Measurements from ENCODE around the gene KRTAP10-11.
"Not testable (repeated sequence)": the region's sequence is repeated elsewhere in the genome, so short reads cannot be mapped to it uniquely, and the experiment has no call there.

KRTAP10-11 gene

GRCh38 chr21:44666401-44667320 lies 20.4 kb downstream of the KRTAP10-11 start, which contains the start of gene KRTAP12-2:
Gene KRTAP12-2 (minus strand): TSS chr21:44666927. CDS start chr21:44666886, 41 bp downstream.
- no peak for DNase-seq

GRCh38 chr21:44667612-44668011 lies 21.4 kb downstream of the KRTAP10-11 start:
- DNase-seq: no peak

- DNase-seq: no peak
Observed at GRCh38 chr21:44670642-44671432, 24.6 kb downstream of the KRTAP10-11 start.

GRCh38 chr21:44671911-44672310 lies 25.7 kb downstream of the KRTAP10-11 start:
- DNase-seq: no peak

- DNase-seq: no peak
Observed at GRCh38 chr21:44677881-44678280, 31.7 kb downstream of the KRTAP10-11 start.

GRCh38 chr21:44681152-44681551 lies 34.9 kb downstream of the KRTAP10-11 start:
- DNase-seq: no peak

- no peak for DNase-seq
Observed at GRCh38 chr21:44681861-44682579, 35.8 kb downstream of the KRTAP10-11 start, which contains the start of gene KRTAP12-1. Gene KRTAP12-1 (minus strand): TSS chr21:44682163. CDS start chr21:44682123, 40 bp downstream.

GRCh38 chr21:44682580-44683151 lies 36.5 kb downstream of the KRTAP10-11 start:
- DNase-seq: no peak

GRCh38 chr21:44684077-44684476 lies 37.9 kb downstream of the KRTAP10-11 start:
- no peak for DNase-seq

- DNase-seq: no peak
Observed at GRCh38 chr21:44684483-44684882, 38.3 kb downstream of the KRTAP10-11 start.

- DNase-seq: not testable (repeated sequence)
Observed at GRCh38 chr21:44685050-44685449, 38.8 kb downstream of the KRTAP10-11 start.

GRCh38 chr21:44686000-44686781 lies 40.0 kb downstream of the KRTAP10-11 start:
- no peak for DNase-seq

- no peak for DNase-seq
Observed at GRCh38 chr21:44686843-44687561, 40.8 kb downstream of the KRTAP10-11 start.

GRCh38 chr21:44687671-44688070 lies 41.5 kb downstream of the KRTAP10-11 start:
- no peak for DNase-seq

- not testable (repeated sequence) for DNase-seq
Observed at GRCh38 chr21:44689740-44690139, 43.5 kb downstream of the KRTAP10-11 start.

GRCh38 chr21:44691686-44692085 lies 45.5 kb downstream of the KRTAP10-11 start:
- no peak for DNase-seq

GRCh38 chr21:44692798-44693512 lies 46.7 kb downstream of the KRTAP10-11 start:
- DNase-seq: no peak

- DNase-seq: no peak
Observed at GRCh38 chr21:44694776-44695175, 48.6 kb downstream of the KRTAP10-11 start.

GRCh38 chr21:44695184-44695583 lies 49.0 kb downstream of the KRTAP10-11 start:
- no peak for DNase-seq

- no peak for DNase-seq
Observed at GRCh38 chr21:44695641-44696040, 49.4 kb downstream of the KRTAP10-11 start.

Data from right kidney (tissue), 1 donor.